ENCODE data around the gene ARHGEF10L. TPM values are rescaled to one million over a fixed set of nuclear protein-coding genes. Genes with fewer than 3 reads are reported as not detected.

Gene ARHGEF10L
- total RNA-seq, 2 experiments from 2014 or later = not detected

GRCh38 chr1:17584539-17584938 lies 45.0 kb downstream of the ARHGEF10L start:
- Mint-ChIP-seq H3K27me3 (no peaks in the 10 kb centered on the region), H3K9me3 (no peaks in the 10 kb centered on the region), H3K4me1 (ENCODE audit: low read depth) (no peaks in the 10 kb centered on the region), H3K27ac (no peak overlapping the region), H3K4me3 (no peak overlapping the region), H3K36me3 (ENCODE audit: low read depth) (no peaks in the 10 kb centered on the region)
- ATAC-seq (no peak), DNase-seq (no peak)
- intact Hi-C loops (cut with micrococcal nuclease) = no loop called here
- ChIA-PET CTCF (interaction anchor here (2.1 kb wide), 1 partner anchor 22 kb away, joined by 7 read pairs; no protein-coding TSS in a partner anchor), POLR2A (no interaction called here)
- TF ChIP-seq CTCF (IDR thresholded peaks at IDR 0.05) = no peak

- intact Hi-C loops (cut with micrococcal nuclease) = no loop called here
- Mint-ChIP-seq H3K4me1 (ENCODE audit: low read depth) (no peaks in the 10 kb centered on the region), H3K27me3 (no peaks in the 10 kb centered on the region), H3K4me3 (no peak overlapping the region), H3K9me3 (no peaks in the 10 kb centered on the region), H3K36me3 (ENCODE audit: low read depth) (no peaks in the 10 kb centered on the region), H3K27ac (no peak overlapping the region)
- no peak for TF ChIP-seq CTCF (IDR thresholded peaks at IDR 0.05)
- ChIA-PET CTCF (interaction anchor here (1.5 kb wide), 1 partner anchor 12 kb away, joined by 5 read pairs; no protein-coding TSS in a partner anchor), POLR2A (no interaction called here)
- ATAC-seq (no peak), DNase-seq (no peak)
Measured at GRCh38 chr1:17585266-17585987, 45.9 kb downstream of the ARHGEF10L start.

GRCh38 chr1:17586172-17586964 lies 46.9 kb downstream of the ARHGEF10L start:
- intact Hi-C loops (cut with micrococcal nuclease) = no loop called here
- POLR2A ChIA-PET = no interaction called here

GRCh38 chr1:17587693-17588047 lies 48.2 kb downstream of the ARHGEF10L start:
- TF ChIP-seq CTCF (IDR thresholded peaks at IDR 0.05) = no peak
- intact Hi-C loops (cut with micrococcal nuclease) = no loop called here
- POLR2A ChIA-PET = no interaction called here

More at GRCh38 chr1:17586172-17586964, 46.9 kb downstream of the ARHGEF10L start:
- Mint-ChIP-seq H3K4me3 (no peak overlapping the region), H3K36me3 (ENCODE audit: low read depth) (no peaks in the 10 kb centered on the region), H3K27me3 (no peaks in the 10 kb centered on the region), H3K9me3 (no peaks in the 10 kb centered on the region), H3K4me1 (ENCODE audit: low read depth) (no peaks in the 10 kb centered on the region), H3K27ac (no peak overlapping the region)
- DNase-seq (no peak), ATAC-seq (no peak)
- CTCF ChIA-PET = interaction anchor here (0.8 to 1.5 kb wide), 2 partner anchors 13 to 92 kb away, joined by 3 to 5 read pairs; no protein-coding TSS in a partner anchor
- TF ChIP-seq CTCF (IDR thresholded peaks at IDR 0.05) = no peak

More at GRCh38 chr1:17587693-17588047, 48.2 kb downstream of the ARHGEF10L start:
- no peak for DNase-seq
- H3K4me1 Mint-ChIP-seq (ENCODE audit: low read depth) = no peaks in the 10 kb centered on the region
- no peak for ATAC-seq
- H3K27me3 Mint-ChIP-seq = no peaks in the 10 kb centered on the region
- no peak overlapping the region for H3K27ac Mint-ChIP-seq
- H3K36me3 Mint-ChIP-seq (ENCODE audit: low read depth) = no peaks in the 10 kb centered on the region
- CTCF ChIA-PET = no interaction called here
- no peaks in the 10 kb centered on the region for H3K9me3 Mint-ChIP-seq
- H3K4me3 Mint-ChIP-seq = no peak overlapping the region

Measured in activated CD8-positive, alpha-beta T cell treated with anti-CD3 and anti-CD28 coated beads for 36 hours (primary cell).